GM12865 (cell line): Measurements from ENCODE around the gene LCP2.
"Not testable (repeated sequence)": the region's sequence is repeated elsewhere in the genome, so short reads cannot be mapped to it uniquely, and the experiment has no call there.

Experiments
- DNase-seq: peaks from one replicate; pipeline ENCODE4 v3.0.0; 2010; ENCODE audit warnings: low read depth
- H3K4me3 ChIP-seq: 2 replicates; pipeline ENCODE4 v1.5.1; 2011; ENCODE audit warnings: mild to moderate bottlenecking, low read depth, low read length, control low read depth
- CTCF ChIP-seq: IDR thresholded peaks from 2 replicates; pipeline ENCODE4 v1.5.1; 2011; ENCODE audit warnings: low read length, control low read depth, low read depth, inconsistent platforms; ENCODE audit not compliant: insufficient read depth; ENCODE audit errors: missing control alignments

Gene LCP2

GRCh38 chr5:170252109-170252508 lies 45.5 kb downstream of the LCP2 start:
- H3K4me3 ChIP-seq: no peak overlapping the region
- TF ChIP-seq CTCF: no peak
- no peak for DNase-seq

- H3K4me3 ChIP-seq: no peak overlapping the region
- DNase-seq: no peak
- no peak for TF ChIP-seq CTCF
Measured at GRCh38 chr5:170251462-170251861, 46.1 kb downstream of the LCP2 start.

DNA sequence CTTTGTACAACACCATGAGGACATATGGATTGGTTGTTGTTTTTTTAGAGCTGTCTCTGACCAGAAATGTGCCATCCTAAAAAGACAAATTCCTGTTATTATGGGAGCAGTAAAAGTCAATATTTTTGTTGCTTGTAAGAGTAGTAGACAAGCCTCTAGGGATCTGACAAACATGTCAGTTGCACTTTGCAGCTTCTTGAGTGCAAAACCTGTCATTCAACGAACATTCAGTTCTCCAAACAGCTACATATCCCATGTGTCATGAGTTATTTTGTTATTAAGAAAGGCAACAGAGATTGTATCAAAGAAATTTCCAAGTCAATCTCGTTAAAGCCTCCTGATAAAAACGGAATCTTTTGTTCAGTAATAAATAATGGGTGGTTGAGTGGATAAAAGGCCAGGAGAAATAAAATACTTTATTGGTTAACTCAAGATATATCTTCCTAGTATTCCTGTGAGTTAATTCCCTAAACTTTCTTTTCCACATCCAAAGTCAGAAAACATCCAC lies 46.7 kb downstream of the LCP2 start:
- DNase-seq: no peak
- H3K4me3 ChIP-seq: no peak overlapping the region
- TF ChIP-seq CTCF: no peak

GRCh38 chr5:170249355-170249754 lies 48.2 kb downstream of the LCP2 start:
- no peak overlapping the region for H3K4me3 ChIP-seq
- no peak for TF ChIP-seq CTCF
- no peak for DNase-seq

DNA sequence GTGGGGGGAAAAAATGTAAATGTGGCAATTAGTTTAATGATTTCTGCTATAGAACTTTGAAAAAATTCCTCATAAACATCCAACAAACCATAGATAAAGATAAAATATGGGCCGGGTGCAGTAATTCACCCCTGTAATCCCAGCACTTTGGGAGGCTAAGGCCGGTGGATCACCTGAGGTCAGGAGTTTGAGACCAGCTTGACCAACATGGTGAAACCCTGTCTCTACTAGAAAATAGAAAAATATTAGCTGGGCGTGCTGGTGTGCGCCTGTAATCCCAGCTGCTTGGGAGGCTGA lies 48.7 kb downstream of the LCP2 start:
- H3K4me3 ChIP-seq, DNase-seq: not testable (repeated sequence)

DNA sequence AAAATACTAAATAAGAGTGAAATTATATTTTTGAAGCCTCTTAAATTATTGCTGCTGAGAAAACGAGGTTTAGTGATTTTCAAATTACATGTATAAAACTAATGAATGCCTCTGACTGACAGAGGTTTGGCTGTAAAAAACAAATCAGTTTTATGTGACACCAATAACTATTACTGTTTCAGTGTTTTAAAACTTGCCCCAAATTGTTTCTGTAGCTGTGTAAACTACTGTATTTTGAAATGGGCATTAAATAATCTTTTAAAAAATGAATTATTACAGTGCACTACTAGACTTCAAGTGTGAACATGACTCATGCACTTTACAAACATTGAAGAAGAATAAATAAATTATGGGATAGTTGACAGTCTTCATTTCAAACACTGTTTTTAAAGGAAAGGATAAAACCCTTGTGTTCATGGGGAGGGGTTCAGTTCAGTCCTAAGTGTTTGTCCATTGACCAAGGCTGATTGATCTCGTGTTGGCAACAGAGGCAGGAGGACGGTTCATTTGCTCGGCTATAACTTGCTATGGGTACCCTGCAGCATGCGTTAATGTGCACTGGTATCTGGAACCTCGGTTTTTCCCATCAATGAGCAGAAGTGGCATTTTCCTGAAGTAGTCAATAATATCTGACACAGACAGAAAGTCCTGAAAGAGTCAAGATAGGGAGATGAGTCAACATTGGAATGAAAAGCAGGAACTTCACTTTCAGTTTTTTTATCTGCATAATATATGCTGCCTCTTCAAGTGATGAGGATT lies 49.2 kb downstream of the LCP2 start:
- no peak for DNase-seq
- no peak overlapping the region for H3K4me3 ChIP-seq
- no peak for TF ChIP-seq CTCF

- TF ChIP-seq CTCF: no peak
- DNase-seq: no peak
- no peak overlapping the region for H3K4me3 ChIP-seq
Measured at GRCh38 chr5:170247363-170247762, 50.2 kb downstream of the LCP2 start.
